NCI-H146 treated with DMSO at 0.1 percent for 48 hours (cell line): Measurements from ENCODE around the gene LASP1NB.
"Not testable (repeated sequence)": the region's sequence is repeated elsewhere in the genome, so short reads cannot be mapped to it uniquely, and the experiment has no call there.

Experiments
- DNase-seq: peaks from one replicate; lab custom pipeline; 2025; ENCODE audit not compliant: unreplicated experiment; lab: John Stamatoyannopoulos, UW

Gene LASP1NB

GRCh38 chr17:38896346-38896954, 29.0 kb upstream of the LASP1NB start:
- no peak for DNase-seq

- DNase-seq, result no peak
These were observed 28.2 kb upstream of the LASP1NB start for GRCh38 chr17:38897176-38897575.

- DNase-seq, result no peak
These were observed 27.6 kb upstream of the LASP1NB start for GRCh38 chr17:38897671-38898290.

GRCh38 chr17:38898291-38898679, 27.1 kb upstream of the LASP1NB start:
- DNase-seq, result no peak

- DNase-seq, result no peak
These were observed 26.5 kb upstream of the LASP1NB start for GRCh38 chr17:38898812-38899348.

- no peak for DNase-seq
These were observed 26.0 kb upstream of the LASP1NB start for GRCh38 chr17:38899421-38899820.

- DNase-seq, result no peak
These were observed 24.3 kb upstream of the LASP1NB start for GRCh38 chr17:38900978-38901656.

GRCh38 chr17:38903404-38903803, 22.0 kb upstream of the LASP1NB start:
- no peak for DNase-seq

- no peak for DNase-seq
These were observed 20.5 kb upstream of the LASP1NB start for GRCh38 chr17:38904892-38905291.

GRCh38 chr17:38905375-38905774, 20.0 kb upstream of the LASP1NB start:
- no peak for DNase-seq

GRCh38 chr17:38906460-38907228, 18.8 kb upstream of the LASP1NB start:
- DNase-seq, result no peak

- no peak for DNase-seq
These were observed 17.3 kb upstream of the LASP1NB start for GRCh38 chr17:38907930-38908675.

GRCh38 chr17:38908676-38909181, 16.7 kb upstream of the LASP1NB start:
- DNase-seq, result no peak

GRCh38 chr17:38910325-38910724, 15.1 kb upstream of the LASP1NB start:
- DNase-seq, result no peak

- no peak for DNase-seq
These were observed 14.2 kb upstream of the LASP1NB start for GRCh38 chr17:38911081-38911730.

GRCh38 chr17:38911731-38912081, 13.7 kb upstream of the LASP1NB start:
- not testable (repeated sequence) for DNase-seq

GRCh38 chr17:38912221-38912813, 13.1 kb upstream of the LASP1NB start:
- DNase-seq, result no peak

- DNase-seq, result no peak
These were observed 10.4 kb upstream of the LASP1NB start for GRCh38 chr17:38914741-38915638.

GRCh38 chr17:38915639-38915995, 9.8 kb upstream of the LASP1NB start:
- DNase-seq, result no peak
